Measurements from ENCODE around the gene TMEM198. TPM values are rescaled to one million over a fixed set of nuclear protein-coding genes. Genes with fewer than 3 reads are reported as not detected.

Gene TMEM198
- total and polyA plus RNA-seq, 9 of the 15 experiments (the other 6 are each of a cell fraction or from before 2014, with no cell fraction given): 0.03 to 3.8 (median 1.0) TPM

DNA sequence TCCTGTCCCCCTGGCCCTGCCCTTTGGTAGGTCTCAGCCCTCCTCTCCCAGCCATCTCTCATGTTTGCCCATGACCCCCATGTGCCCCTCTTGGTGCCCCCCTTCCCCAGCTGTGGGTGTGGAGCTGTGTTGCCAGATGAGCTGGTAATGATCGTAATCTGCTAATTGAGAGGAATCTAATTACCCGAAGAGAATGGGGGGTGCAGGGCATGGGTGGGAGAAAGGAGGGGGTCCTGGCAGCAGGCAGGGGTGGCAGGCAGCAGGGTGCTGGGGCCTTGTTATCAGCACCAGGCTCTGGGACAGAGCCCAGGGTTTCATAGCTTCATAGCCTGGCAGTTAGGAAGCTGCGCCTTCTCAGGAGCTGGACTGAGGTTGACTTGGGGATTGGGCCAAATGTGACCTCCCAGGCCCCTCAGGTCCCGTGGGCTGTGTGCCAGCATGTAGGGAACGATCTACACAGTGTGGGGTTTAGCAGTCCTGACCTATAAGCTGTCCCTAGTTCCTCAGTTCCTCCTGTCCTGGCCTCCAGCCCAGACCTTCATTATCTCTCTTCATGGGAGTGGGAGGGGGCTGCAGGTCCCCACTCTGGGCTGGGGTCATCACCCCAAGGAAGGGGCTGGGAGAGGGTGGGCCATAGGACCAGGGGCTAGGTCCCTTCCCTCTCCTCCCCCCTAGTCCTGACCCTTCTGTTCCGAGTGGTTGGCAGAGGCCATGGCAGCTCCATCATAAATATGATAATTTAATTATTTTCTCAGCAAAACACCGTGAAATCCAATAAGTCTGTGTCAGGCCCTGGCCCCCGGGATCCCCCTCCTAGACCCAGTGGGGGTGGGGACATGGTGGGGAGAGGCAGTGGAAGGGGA, 36.0 kb upstream of the TMEM198 start (continued):
- TF ChIP-seq, protein P1, sequence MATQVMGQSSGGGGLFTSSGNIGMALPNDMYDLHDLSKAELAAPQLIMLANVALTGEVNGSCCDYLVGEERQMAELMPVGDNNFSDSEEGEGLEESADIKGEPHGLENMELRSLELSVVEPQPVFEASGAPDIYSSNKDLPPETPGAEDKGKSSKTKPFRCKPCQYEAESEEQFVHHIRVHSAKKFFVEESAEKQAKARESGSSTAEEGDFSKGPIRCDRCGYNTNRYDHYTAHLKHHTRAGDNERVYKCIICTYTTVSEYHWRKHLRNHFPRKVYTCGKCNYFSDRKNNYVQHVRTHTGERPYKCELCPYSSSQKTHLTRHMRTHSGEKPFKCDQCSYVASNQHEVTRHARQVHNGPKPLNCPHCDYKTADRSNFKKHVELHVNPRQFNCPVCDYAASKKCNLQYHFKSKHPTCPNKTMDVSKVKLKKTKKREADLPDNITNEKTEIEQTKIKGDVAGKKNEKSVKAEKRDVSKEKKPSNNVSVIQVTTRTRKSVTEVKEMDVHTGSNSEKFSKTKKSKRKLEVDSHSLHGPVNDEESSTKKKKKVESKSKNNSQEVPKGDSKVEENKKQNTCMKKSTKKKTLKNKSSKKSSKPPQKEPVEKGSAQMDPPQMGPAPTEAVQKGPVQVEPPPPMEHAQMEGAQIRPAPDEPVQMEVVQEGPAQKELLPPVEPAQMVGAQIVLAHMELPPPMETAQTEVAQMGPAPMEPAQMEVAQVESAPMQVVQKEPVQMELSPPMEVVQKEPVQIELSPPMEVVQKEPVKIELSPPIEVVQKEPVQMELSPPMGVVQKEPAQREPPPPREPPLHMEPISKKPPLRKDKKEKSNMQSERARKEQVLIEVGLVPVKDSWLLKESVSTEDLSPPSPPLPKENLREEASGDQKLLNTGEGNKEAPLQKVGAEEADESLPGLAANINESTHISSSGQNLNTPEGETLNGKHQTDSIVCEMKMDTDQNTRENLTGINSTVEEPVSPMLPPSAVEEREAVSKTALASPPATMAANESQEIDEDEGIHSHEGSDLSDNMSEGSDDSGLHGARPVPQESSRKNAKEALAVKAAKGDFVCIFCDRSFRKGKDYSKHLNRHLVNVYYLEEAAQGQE (IDR thresholded peaks at IDR 0.05; ENCODE audit: borderline replicate concordance): peak; percentile 79
- TF ChIP-seq, protein P1 (CRISPR knock-in tag; IDR thresholded peaks at IDR 0.05; ENCODE audit: low read depth): no peak

Data from K562 (cell line).